Endothelial cell of umbilical vein (primary cell): ENCODE results near the gene CUX1. TPM values are rescaled to one million over a fixed set of nuclear protein-coding genes. Genes with fewer than 3 reads are reported as not detected.

Experiments used
- BruUV-seq: library from RNA; stranded (reverse); fragments of 400-500 nt; replicated peaks from 2 replicates; lab custom pipeline; 2021; lab: Mats Ljungman, UMichigan
- CTCF ChIA-PET: fragments of 300-600, 350-600 bp; sonication (Branson Sonifier 250); formaldehyde crosslinking; loops from one replicate; lab custom pipeline; 2021; ENCODE audit warnings: antibody characterized with exemption, inconsistent platforms; lab: Charles Lee
- POLR2A ChIA-PET: fragments of 300-600, 350-600 bp; sonication (Branson Sonifier 250); formaldehyde crosslinking; loops from one replicate; lab custom pipeline; 2021; ENCODE audit warnings: antibody characterized with exemption, inconsistent platforms; lab: Charles Lee
- DNase-seq: peaks from one replicate; pipeline ENCODE4 v3.0.0-alpha.2; 2011; ENCODE audit warnings: low read depth, low spot score
- FAIRE-seq: peaks from 2 replicates; lab custom pipeline; 2011; peaks lifted over from hg19 to GRCh38; lab: Jason Lieb, UNC
- H2AFZ ChIP-seq: 2 replicates; pipeline ENCODE4 v1.6.0; 2012; ENCODE audit warnings: low read depth, low read length, control low read depth, inconsistent platforms
- H3K27ac ChIP-seq: 2 replicates; pipeline ENCODE4 v1.5.1; 2011; ENCODE audit warnings: low read depth, mild to moderate bottlenecking, control low read depth, low read length, moderate library complexity; ENCODE audit not compliant: insufficient read depth
- H3K27me3 ChIP-seq, 2 experiments: 2 replicates each; pipeline versions ENCODE4 v1.6.0 to v1.6.1; 2011; ENCODE audit warnings: low read length in 2 of 2, mixed read lengths in 1 of 2; ENCODE audit not compliant: control insufficient read depth in 2 of 2, insufficient read depth in 2 of 2
- H3K36me3 ChIP-seq, 2 experiments: 2 replicates in 1 of 2; 3 replicates in 1 of 2; pipeline ENCODE4 v1.5.1; 2011; ENCODE audit warnings: low read length in 2 of 2, mild to moderate bottlenecking in 1 of 2, moderate library complexity in 1 of 2; ENCODE audit not compliant: control insufficient read depth in 2 of 2, insufficient read depth in 2 of 2; ENCODE audit errors: extremely low read depth in 1 of 2
- H3K4me1 ChIP-seq: 3 replicates; pipeline ENCODE4 v1.5.1; 2011; ENCODE audit warnings: mild to moderate bottlenecking, low read length; ENCODE audit not compliant: control insufficient read depth, insufficient read depth; ENCODE audit errors: extremely low read depth
- H3K4me2 ChIP-seq: 2 replicates; pipeline ENCODE4 v1.6.1; 2011; ENCODE audit warnings: low read length, control low read depth, mixed read lengths; ENCODE audit not compliant: insufficient read depth
- H3K4me3 ChIP-seq, 3 experiments: fragments of 200-600 bp in 1 of 3; sonication (generic), shearing (Covaris generic) in 1 of 3; replicated peaks in 1 of 3; 2 replicates each; pipeline ENCODE4 v1.5.1; 2011 to 2016; ENCODE audit warnings: control low read depth in 3 of 3, low read length in 3 of 3, mild to moderate bottlenecking in 2 of 3, inconsistent platforms in 1 of 3, low read depth in 1 of 3, moderate library complexity in 1 of 3; ENCODE audit not compliant: insufficient read depth in 1 of 3
- H3K79me2 ChIP-seq: 2 replicates; pipeline ENCODE4 v1.6.0; 2012; ENCODE audit warnings: low read length, inconsistent platforms; ENCODE audit not compliant: control insufficient read depth, insufficient read depth
- H3K9ac ChIP-seq: replicated peaks from 2 replicates; pipeline ENCODE3; 2011; ENCODE audit warnings: low read length, control low read depth; ENCODE audit not compliant: insufficient read depth; ENCODE audit errors: extremely low read depth
- H3K9me1 ChIP-seq: replicated peaks from 3 replicates; pipeline ENCODE4 v1.6.0; 2011; ENCODE audit warnings: mild to moderate bottlenecking, low read length; ENCODE audit not compliant: control insufficient read depth, insufficient read depth; ENCODE audit errors: extremely low read depth
- H3K9me3 ChIP-seq: replicated peaks from 2 replicates; pipeline ENCODE4 v1.5.1; 2012; ENCODE audit warnings: low read length, inconsistent platforms; ENCODE audit not compliant: control insufficient read depth, insufficient read depth
- H4K20me1 ChIP-seq: replicated peaks from 2 replicates; pipeline ENCODE3; 2011; ENCODE audit warnings: mild to moderate bottlenecking, low read length; ENCODE audit not compliant: control insufficient read depth, insufficient read depth; ENCODE audit errors: extremely low read depth
- EZH2 ChIP-seq: IDR thresholded peaks from 2 replicates; pipeline ENCODE4 v1.6.1; 2012; ENCODE audit warnings: borderline replicate concordance, low read depth, mild to moderate bottlenecking, moderate library complexity, low read length, inconsistent platforms; ENCODE audit not compliant: severe bottlenecking
- FOS ChIP-seq: IDR thresholded peaks from 2 replicates; pipeline ENCODE4 v1.6.1; 2011; ENCODE audit warnings: mild to moderate bottlenecking, low read length, moderate library complexity, borderline replicate concordance; ENCODE audit not compliant: insufficient read depth
- GATA2 ChIP-seq: IDR thresholded peaks from 2 replicates; pipeline ENCODE4 v1.7.0; 2011; ENCODE audit warnings: low read depth, mild to moderate bottlenecking, moderate library complexity, mixed read lengths, low read length; ENCODE audit not compliant: insufficient read length, insufficient read depth
- JUN ChIP-seq: IDR thresholded peaks from 2 replicates; pipeline ENCODE4 v1.6.1; 2011; ENCODE audit warnings: borderline replicate concordance, low read depth; ENCODE audit not compliant: insufficient read length, insufficient read depth
- MAX ChIP-seq: IDR thresholded peaks from 2 replicates; pipeline ENCODE4 v1.6.1; 2011; ENCODE audit not compliant: insufficient read depth, insufficient read length
- MYC ChIP-seq: IDR thresholded peaks from one replicate; pipeline ENCODE4 v1.6.1; 2011; ENCODE audit warnings: mild to moderate bottlenecking, low read depth, low read length
- POLR2A ChIP-seq: IDR thresholded peaks from 2 replicates; pipeline ENCODE4 v1.6.1; 2012; ENCODE audit warnings: low read depth, mild to moderate bottlenecking, control low read depth, low read length
- POLR2AphosphoS5 ChIP-seq: IDR thresholded peaks from 2 replicates; pipeline ENCODE4 v1.6.1; 2012; ENCODE audit warnings: low read depth, mild to moderate bottlenecking, control low read depth, low read length, moderate library complexity; ENCODE audit not compliant: insufficient read depth
- dilution Hi-C: fragments of 300-500 bp; cut with MboI; formaldehyde crosslinking; loops from one replicate; pipeline ENCODE4 v1.15.0; 2019; ENCODE audit warnings: low sequenced_read_pairs; ENCODE audit not compliant: extremely low pct_ligation_motif_present
- intact Hi-C: fragments of 100-400 bp; cut with micrococcal nuclease; formaldehyde crosslinking; loops from one replicate; pipeline ENCODE4 v1.10.0; 2022
- polyA plus RNA-seq, 4 experiments: library from polyadenylated mRNA; depleted of rRNA in 3 of 4; stranded (reverse) in 3 of 4; unstranded in 1 of 4; fragments of >200 nt; gene quantifications; 2 replicates each; pipeline versions ENCODE4 v1.2.1 to v1.2.3, GENCODE V29; 2011 to 2012; ENCODE audit warnings: missing spikeins in 1 of 4
- total RNA-seq: library from RNA; stranded (reverse); gene quantifications from 2 replicates; pipeline ENCODE4 v1.2.3, GENCODE V29; 2021
- TF ChIP-seq, protein P1 (sequence below), 2 donors: IDR thresholded peaks; 1 replicate in 1 of 2; 2 replicates in 1 of 2; pipeline ENCODE4 v1.5.1; 2011; ENCODE audit warnings: low read length in 2 of 2, mild to moderate bottlenecking in 2 of 2, moderate library complexity in 2 of 2, control low read depth in 1 of 2, inconsistent platforms in 1 of 2, low read depth in 1 of 2; ENCODE audit not compliant: insufficient read depth in 1 of 2; ENCODE audit errors: extremely low read depth in 1 of 2

The CUX1 gene
- total and polyA plus RNA-seq, 2 donors (not counting 3 experiments of a cell fraction or from before 2014, with no cell fraction given): 13.8 to 49.8 TPM

DNA sequence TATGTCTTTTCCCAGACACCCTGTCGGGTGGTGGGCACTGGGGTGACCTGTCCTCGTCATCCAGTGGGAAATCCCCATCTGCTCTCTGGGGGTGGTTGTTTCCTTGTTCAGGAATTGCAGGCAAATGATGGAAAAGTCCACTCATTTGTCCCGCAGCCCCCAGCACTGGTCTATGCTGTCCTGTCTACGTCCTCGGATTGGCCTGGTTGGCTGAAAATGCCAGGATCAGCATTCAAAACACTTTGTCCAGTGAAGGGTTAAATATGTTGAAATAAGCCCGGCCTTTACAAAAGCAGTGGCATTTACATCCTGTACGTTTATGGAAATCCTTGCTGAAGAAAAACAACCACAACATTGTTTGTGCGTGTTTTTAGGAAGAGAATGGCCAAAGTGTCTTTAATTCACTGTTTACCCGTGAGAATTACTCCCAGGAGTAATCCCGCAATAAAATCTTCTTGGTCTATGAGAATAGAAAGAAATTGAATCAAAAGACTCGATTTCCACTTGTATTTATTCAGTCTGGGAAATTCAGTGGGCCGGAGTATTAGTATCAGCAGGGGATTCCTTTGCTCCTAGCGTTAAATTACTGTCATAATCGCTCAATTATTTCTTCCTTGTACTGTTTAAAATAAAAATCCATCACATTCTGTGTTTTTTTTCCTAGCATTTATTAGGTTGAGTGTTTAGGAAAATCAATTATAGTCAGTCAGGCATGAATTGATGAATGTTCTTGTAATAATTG is 352.4 kb downstream of the CUX1 start:
- Histone ChIP-seq H3K9me3 (no peaks in the 10 kb centered on the region), H3K36me3 (peaks cover 0 to 2% of the 10 kb centered on the region in 2 experiments), H3K4me2 (peak overlapping the region; percentile 84), H3K9ac (peak overlapping the region; percentile 29), H3K4me3 (peak overlapping the region in 1 of 3 experiments; percentile 13), H3K79me2 (no peaks in the 10 kb centered on the region), H3K27me3 (no peaks in the 10 kb centered on the region), H3K27ac (peak overlapping the region; percentile 44), H3K9me1 (no peaks in the 10 kb centered on the region), H3K4me1 (peaks cover 14% of the 10 kb centered on the region), H4K20me1 (no peaks in the 10 kb centered on the region), H2AFZ (peak overlapping the region; percentile 60)
- FAIRE-seq (peak; percentile 67), DNase-seq (peak; percentile 74)
- dilution Hi-C loops: no loop called here
- TF ChIP-seq GATA2 (no peak), JUN (no peak), MAX (no peak), MYC (no peak), POLR2A (no peak), POLR2AphosphoS5 (no peak), FOS (no peak), EZH2 (no peak)
- TF ChIP-seq, protein P1, sequence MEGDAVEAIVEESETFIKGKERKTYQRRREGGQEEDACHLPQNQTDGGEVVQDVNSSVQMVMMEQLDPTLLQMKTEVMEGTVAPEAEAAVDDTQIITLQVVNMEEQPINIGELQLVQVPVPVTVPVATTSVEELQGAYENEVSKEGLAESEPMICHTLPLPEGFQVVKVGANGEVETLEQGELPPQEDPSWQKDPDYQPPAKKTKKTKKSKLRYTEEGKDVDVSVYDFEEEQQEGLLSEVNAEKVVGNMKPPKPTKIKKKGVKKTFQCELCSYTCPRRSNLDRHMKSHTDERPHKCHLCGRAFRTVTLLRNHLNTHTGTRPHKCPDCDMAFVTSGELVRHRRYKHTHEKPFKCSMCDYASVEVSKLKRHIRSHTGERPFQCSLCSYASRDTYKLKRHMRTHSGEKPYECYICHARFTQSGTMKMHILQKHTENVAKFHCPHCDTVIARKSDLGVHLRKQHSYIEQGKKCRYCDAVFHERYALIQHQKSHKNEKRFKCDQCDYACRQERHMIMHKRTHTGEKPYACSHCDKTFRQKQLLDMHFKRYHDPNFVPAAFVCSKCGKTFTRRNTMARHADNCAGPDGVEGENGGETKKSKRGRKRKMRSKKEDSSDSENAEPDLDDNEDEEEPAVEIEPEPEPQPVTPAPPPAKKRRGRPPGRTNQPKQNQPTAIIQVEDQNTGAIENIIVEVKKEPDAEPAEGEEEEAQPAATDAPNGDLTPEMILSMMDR (IDR thresholded peaks at IDR 0.05; ENCODE audit: extremely low read depth in 1 of 2, insufficient read depth in 1 of 2, low read depth in 1 of 2, low read length in 2 of 2): no peak
- ChIA-PET CTCF (interaction anchor here (1.0 kb wide), 1 partner anchor 51 kb away, joined by 4 read pairs; no protein-coding TSS in a partner anchor), POLR2A (interaction anchor here (0.6 kb wide), 1 partner anchor 405 kb away, joined by 3 read pairs; no protein-coding TSS in a partner anchor)
- no TSS peak for BruUV-seq
- intact Hi-C loops: no loop called here
